ENCODE measurements around the gene NALCN. TPM values are rescaled to one million over a fixed set of nuclear protein-coding genes. Genes with fewer than 3 reads are reported as not detected.

Gene NALCN
- total and polyA plus RNA-seq, 2 donors, result 0.28 to 0.48 TPM

DNA sequence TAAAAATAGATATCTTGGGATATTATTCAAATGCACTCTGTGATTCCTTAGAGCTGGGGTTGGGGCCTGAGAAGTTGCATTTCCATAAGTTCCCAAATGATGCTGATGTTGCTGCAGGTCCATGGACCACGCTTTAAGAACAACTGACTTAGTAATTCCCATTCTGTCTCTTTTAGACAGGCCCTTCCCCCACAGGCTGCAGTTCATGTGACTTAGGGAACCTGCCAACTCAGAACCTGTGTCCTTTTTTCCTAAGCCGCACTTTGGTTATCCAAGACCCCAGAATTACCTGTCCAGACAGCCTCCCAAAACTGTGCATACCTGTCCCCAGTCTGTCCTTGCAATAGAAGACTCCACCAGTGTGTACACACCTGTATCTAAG, 34.4 kb upstream of the NALCN start:
- H3K36me3 ChIP-seq (ENCODE audit: control insufficient read depth in 2 of 2, insufficient read depth in 2 of 2, low read length in 1 of 2), result no peaks in the 10 kb centered on the region
- H3K27me3 ChIP-seq (ENCODE audit: control insufficient read depth in 2 of 2, insufficient read depth in 1 of 2, low read length in 1 of 2), result peaks cover 0 to 16% of the 10 kb centered on the region in 2 donors
- 86% methylated on average over 2 of the region's 2 CpGs for WGBS
- no peaks in the 10 kb centered on the region for H3K4me1 ChIP-seq (ENCODE audit: control insufficient read depth in 2 of 2, insufficient read depth in 2 of 2, low read length in 2 of 2)
- DNase-seq (ENCODE audit: low read depth in 6 of 9, low spot score in 9 of 9), result no peak
- no peak overlapping the region for H3K27ac ChIP-seq (ENCODE audit: low read depth in 1 of 2, low read length in 1 of 2)
- no peaks in the 10 kb centered on the region for H3K9me3 ChIP-seq (ENCODE audit: control insufficient read depth in 2 of 2, insufficient read depth in 1 of 2, low read length in 1 of 2)
- H3K4me3 ChIP-seq (ENCODE audit: low read length in 2 of 2), result no peak overlapping the region

DNA sequence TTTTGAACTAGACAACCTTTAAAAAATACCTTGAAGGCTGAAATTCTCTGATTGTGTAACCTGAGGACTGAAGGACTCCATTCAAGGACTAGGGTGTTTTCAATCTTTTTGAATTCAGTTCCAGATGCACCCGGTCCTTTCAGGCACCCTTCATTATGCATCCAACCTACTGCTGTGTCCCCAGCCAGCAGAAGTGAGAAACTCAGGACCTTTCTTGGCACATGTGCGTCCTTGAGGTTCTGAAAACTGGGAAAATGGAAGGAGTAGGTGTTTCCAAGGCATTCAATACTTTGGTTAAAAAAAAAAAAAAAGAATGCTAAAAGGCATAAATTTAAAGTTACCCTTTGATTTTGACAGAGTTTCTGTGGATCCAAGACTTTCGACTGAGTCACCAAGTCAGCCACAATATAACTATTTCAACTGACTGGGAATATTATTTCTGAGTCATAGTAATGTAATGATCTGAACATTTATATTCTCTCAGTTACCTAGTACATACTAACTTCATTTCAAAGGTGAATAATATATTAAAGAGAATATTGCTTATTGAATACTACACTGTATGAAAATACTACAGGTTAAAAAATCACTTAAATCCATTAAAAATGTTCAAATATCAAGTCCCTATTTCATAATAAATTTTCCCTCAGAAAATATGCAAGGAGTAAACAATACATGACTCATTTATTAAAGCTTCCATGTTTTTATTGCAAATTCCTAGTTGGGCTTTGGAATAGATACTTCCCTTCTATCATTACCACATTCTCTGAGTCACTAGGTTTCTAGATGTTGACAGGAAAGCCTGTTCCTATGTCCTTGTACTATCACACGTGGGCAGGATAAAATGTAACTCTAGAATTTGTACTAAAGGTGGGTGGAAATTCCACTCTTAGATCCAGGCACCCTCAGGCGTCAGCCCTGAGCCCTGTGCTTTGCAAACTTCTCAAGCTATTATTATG, 33.8 kb upstream of the NALCN start:
- no peak for DNase-seq (ENCODE audit: low read depth in 6 of 9, low spot score in 9 of 9)
- 57% methylated on average over 5 of the region's 5 CpGs for WGBS
- Histone ChIP-seq H3K27ac (ENCODE audit: low read depth in 1 of 2, low read length in 1 of 2) (no peak overlapping the region), H3K27me3 (ENCODE audit: control insufficient read depth in 2 of 2, insufficient read depth in 1 of 2, low read length in 1 of 2) (peaks cover 0 to 16% of the 10 kb centered on the region in 2 donors), H3K9me3 (ENCODE audit: control insufficient read depth in 2 of 2, insufficient read depth in 1 of 2, low read length in 1 of 2) (no peaks in the 10 kb centered on the region), H3K36me3 (ENCODE audit: control insufficient read depth in 2 of 2, insufficient read depth in 2 of 2, low read length in 1 of 2) (no peaks in the 10 kb centered on the region), H3K4me1 (ENCODE audit: control insufficient read depth in 2 of 2, insufficient read depth in 2 of 2, low read length in 2 of 2) (no peaks in the 10 kb centered on the region), H3K4me3 (ENCODE audit: low read length in 2 of 2) (no peak overlapping the region)

DNA sequence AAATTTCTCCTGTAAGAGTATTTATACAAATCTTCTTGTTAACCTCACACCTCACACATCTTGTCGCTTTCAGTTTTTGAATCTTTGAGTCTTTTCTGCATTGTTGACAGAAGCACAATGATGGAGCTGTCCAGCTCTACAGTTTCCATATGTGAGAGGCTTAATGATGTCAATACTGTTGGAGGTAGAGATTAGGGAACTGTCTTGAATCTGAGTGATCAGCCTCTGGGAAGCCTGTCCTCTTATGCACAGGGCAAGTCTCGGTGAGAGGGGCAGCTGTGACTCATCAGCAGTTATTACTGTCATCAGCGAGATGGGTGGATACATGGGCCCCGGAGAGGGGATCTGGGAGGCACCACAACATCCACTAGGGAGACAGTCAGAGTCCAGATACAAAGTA, 31.5 kb upstream of the NALCN start:
- 89% methylated on average over 4 of the region's 4 CpGs for WGBS
- peaks cover 0 to 5% of the 10 kb centered on the region in 2 donors for H3K27me3 ChIP-seq (ENCODE audit: control insufficient read depth in 2 of 2, insufficient read depth in 1 of 2, low read length in 1 of 2)
- no peaks in the 10 kb centered on the region for H3K4me1 ChIP-seq (ENCODE audit: control insufficient read depth in 2 of 2, insufficient read depth in 2 of 2, low read length in 2 of 2)
- no peaks in the 10 kb centered on the region for H3K36me3 ChIP-seq (ENCODE audit: control insufficient read depth in 2 of 2, insufficient read depth in 2 of 2, low read length in 1 of 2)
- no peak overlapping the region for H3K27ac ChIP-seq (ENCODE audit: low read depth in 1 of 2, low read length in 1 of 2)
- H3K4me3 ChIP-seq (ENCODE audit: low read length in 2 of 2), result no peak overlapping the region
- no peak for DNase-seq (ENCODE audit: low read depth in 6 of 9, low spot score in 9 of 9)
- H3K9me3 ChIP-seq (ENCODE audit: control insufficient read depth in 2 of 2, insufficient read depth in 1 of 2, low read length in 1 of 2), result no peaks in the 10 kb centered on the region

DNA sequence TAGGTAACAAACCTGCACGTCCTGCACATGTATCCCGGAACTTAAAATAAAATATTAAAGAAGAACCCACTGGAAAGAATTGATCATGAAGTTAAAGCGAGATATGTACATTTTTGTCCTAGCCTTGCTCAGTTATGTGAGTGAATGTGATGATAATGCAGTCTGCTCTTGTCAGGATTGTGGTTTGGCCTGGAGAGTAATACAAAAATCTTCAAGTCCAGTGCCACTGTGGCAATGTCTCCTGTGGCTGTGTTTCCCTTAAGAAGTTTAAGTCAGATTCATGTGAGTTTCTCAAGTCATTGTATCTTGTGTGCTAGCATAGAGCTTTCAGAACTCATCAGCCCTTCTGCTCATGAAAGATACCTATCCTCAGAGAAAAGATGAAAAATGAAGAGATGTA, 18.2 kb upstream of the NALCN start:
- Histone ChIP-seq H3K4me1 (ENCODE audit: control insufficient read depth in 2 of 2, insufficient read depth in 2 of 2, low read length in 2 of 2) (no peaks in the 10 kb centered on the region), H3K27me3 (ENCODE audit: control insufficient read depth in 2 of 2, insufficient read depth in 1 of 2, low read length in 1 of 2) (no peaks in the 10 kb centered on the region), H3K4me3 (ENCODE audit: low read length in 2 of 2) (no peak overlapping the region), H3K36me3 (ENCODE audit: control insufficient read depth in 2 of 2, insufficient read depth in 2 of 2, low read length in 1 of 2) (no peaks in the 10 kb centered on the region), H3K27ac (ENCODE audit: low read depth in 1 of 2, low read length in 1 of 2) (no peak overlapping the region), H3K9me3 (ENCODE audit: control insufficient read depth in 2 of 2, insufficient read depth in 1 of 2, low read length in 1 of 2) (no peaks in the 10 kb centered on the region)
- whole genome bisulfite sequencing, result 92% methylated on average over 3 of the region's 3 CpGs
- no peak for DNase-seq (ENCODE audit: low read depth in 6 of 9, low spot score in 9 of 9)

DNA sequence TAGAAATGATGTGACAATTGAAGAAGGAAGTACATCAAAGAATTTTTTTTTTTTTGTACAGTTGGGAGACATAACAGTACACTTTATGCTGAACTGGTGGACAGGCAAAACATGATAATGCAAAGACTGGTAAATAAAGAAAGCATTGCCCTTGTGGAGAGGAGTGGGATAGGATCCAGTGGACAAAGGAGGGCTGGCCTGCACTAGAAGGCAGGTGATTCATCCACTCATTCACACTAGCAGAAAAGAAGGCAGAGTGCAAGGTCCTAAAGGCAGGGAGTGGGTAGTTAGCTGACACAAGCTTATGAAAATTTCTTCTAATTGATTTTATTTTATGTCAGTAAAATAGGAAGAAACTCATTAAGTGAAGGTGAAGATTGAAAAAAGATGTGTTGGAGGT, 17.6 kb upstream of the NALCN start:
- Histone ChIP-seq H3K4me1 (ENCODE audit: control insufficient read depth in 2 of 2, insufficient read depth in 2 of 2, low read length in 2 of 2) (no peaks in the 10 kb centered on the region), H3K36me3 (ENCODE audit: control insufficient read depth in 2 of 2, insufficient read depth in 2 of 2, low read length in 1 of 2) (no peaks in the 10 kb centered on the region), H3K27me3 (ENCODE audit: control insufficient read depth in 2 of 2, insufficient read depth in 1 of 2, low read length in 1 of 2) (no peaks in the 10 kb centered on the region), H3K4me3 (ENCODE audit: low read length in 2 of 2) (no peak overlapping the region), H3K9me3 (ENCODE audit: control insufficient read depth in 2 of 2, insufficient read depth in 1 of 2, low read length in 1 of 2) (no peaks in the 10 kb centered on the region), H3K27ac (ENCODE audit: low read depth in 1 of 2, low read length in 1 of 2) (no peak overlapping the region)
- no peak for DNase-seq (ENCODE audit: low read depth in 6 of 9, low spot score in 9 of 9)

DNA sequence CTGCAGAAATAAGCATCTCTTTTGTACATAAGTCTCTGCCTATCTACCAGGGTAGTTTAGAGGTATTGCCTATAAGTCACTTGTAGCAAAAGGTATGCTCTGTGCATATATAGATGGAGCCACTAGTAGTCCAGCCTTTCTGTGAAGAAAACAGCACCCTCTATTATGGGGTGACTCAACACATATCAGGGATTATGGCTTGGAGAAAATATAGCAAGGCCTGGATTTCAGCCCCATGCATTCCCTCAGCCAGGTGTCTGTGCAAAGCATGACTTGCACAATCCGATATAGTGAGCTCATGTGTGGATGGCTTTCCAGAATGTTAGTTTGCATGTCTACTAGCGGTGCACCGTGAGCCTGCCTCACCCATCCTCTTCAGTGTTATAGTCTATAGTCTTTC, 13.4 kb upstream of the NALCN start:
- Histone ChIP-seq H3K4me1 (ENCODE audit: control insufficient read depth in 2 of 2, insufficient read depth in 2 of 2, low read length in 2 of 2) (no peaks in the 10 kb centered on the region), H3K27me3 (ENCODE audit: control insufficient read depth in 2 of 2, insufficient read depth in 1 of 2, low read length in 1 of 2) (no peaks in the 10 kb centered on the region), H3K9me3 (ENCODE audit: control insufficient read depth in 2 of 2, insufficient read depth in 1 of 2, low read length in 1 of 2) (no peaks in the 10 kb centered on the region), H3K4me3 (ENCODE audit: low read length in 2 of 2) (no peak overlapping the region), H3K27ac (ENCODE audit: low read depth in 1 of 2, low read length in 1 of 2) (no peak overlapping the region), H3K36me3 (ENCODE audit: control insufficient read depth in 2 of 2, insufficient read depth in 2 of 2, low read length in 1 of 2) (no peaks in the 10 kb centered on the region)
- DNase-seq (ENCODE audit: low read depth in 6 of 9, low spot score in 9 of 9), result no peak
- 96% methylated on average over 3 of the region's 3 CpGs for WGBS

DNA sequence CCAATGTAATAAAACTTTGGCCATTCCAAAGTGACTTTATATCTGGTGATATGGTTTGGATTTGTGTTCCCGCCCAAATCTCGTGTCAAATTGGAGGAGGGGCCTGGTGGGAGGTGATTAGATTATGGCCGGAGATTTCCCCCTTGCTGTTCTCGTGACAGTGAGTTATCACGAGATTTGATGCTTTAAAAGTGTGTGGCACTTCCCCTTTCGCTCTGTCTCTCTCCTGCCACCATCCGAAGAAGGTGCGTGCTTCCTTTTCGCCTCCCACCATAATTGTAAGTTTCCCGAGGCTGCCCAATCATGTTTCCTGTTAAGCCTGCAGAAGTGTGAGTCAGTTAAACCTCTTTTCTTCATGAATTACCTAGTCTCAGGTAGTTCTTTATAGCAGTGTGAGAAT, 9.3 kb upstream of the NALCN start:
- no peak overlapping the region for H3K27ac ChIP-seq (ENCODE audit: low read depth in 1 of 2, low read length in 1 of 2)
- no peak for DNase-seq (ENCODE audit: low read depth in 6 of 9, low spot score in 9 of 9)
- H3K9me3 ChIP-seq (ENCODE audit: control insufficient read depth in 2 of 2, insufficient read depth in 1 of 2, low read length in 1 of 2), result no peaks in the 10 kb centered on the region
- H3K27me3 ChIP-seq (ENCODE audit: control insufficient read depth in 2 of 2, insufficient read depth in 1 of 2, low read length in 1 of 2), result no peaks in the 10 kb centered on the region
- WGBS, result 79% methylated on average over 10 of the region's 10 CpGs
- no peak overlapping the region for H3K4me3 ChIP-seq (ENCODE audit: low read length in 2 of 2)
- H3K36me3 ChIP-seq (ENCODE audit: control insufficient read depth in 2 of 2, insufficient read depth in 2 of 2, low read length in 1 of 2), result no peaks in the 10 kb centered on the region
- no peaks in the 10 kb centered on the region for H3K4me1 ChIP-seq (ENCODE audit: control insufficient read depth in 2 of 2, insufficient read depth in 2 of 2, low read length in 2 of 2)

DNA sequence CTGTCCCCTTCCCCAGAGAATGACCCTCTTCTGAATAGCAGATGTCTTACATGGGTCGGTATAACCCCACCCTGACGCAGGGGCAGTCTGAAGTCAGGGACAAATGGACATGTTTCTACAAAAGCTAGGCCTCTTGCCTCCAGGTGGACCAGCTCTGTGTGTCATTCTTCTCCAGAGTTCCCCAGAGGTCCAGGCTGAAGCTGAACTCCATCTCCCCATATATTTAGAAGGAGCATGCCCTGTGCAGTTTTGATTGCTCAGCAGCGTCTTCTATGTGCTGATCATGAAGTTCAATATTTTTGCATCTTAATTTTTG, 8.8 kb upstream of the NALCN start:
- 92% methylated on average over 3 of the region's 3 CpGs for WGBS
- DNase-seq (ENCODE audit: low read depth in 6 of 9, low spot score in 9 of 9), result no peak
- H3K9me3 ChIP-seq (ENCODE audit: control insufficient read depth in 2 of 2, insufficient read depth in 1 of 2, low read length in 1 of 2), result no peaks in the 10 kb centered on the region
- H3K27me3 ChIP-seq (ENCODE audit: control insufficient read depth in 2 of 2, insufficient read depth in 1 of 2, low read length in 1 of 2), result no peaks in the 10 kb centered on the region
- no peak overlapping the region for H3K27ac ChIP-seq (ENCODE audit: low read depth in 1 of 2, low read length in 1 of 2)
- no peak overlapping the region for H3K4me3 ChIP-seq (ENCODE audit: low read length in 2 of 2)
- H3K36me3 ChIP-seq (ENCODE audit: control insufficient read depth in 2 of 2, insufficient read depth in 2 of 2, low read length in 1 of 2), result no peaks in the 10 kb centered on the region
- no peaks in the 10 kb centered on the region for H3K4me1 ChIP-seq (ENCODE audit: control insufficient read depth in 2 of 2, insufficient read depth in 2 of 2, low read length in 2 of 2)

DNA sequence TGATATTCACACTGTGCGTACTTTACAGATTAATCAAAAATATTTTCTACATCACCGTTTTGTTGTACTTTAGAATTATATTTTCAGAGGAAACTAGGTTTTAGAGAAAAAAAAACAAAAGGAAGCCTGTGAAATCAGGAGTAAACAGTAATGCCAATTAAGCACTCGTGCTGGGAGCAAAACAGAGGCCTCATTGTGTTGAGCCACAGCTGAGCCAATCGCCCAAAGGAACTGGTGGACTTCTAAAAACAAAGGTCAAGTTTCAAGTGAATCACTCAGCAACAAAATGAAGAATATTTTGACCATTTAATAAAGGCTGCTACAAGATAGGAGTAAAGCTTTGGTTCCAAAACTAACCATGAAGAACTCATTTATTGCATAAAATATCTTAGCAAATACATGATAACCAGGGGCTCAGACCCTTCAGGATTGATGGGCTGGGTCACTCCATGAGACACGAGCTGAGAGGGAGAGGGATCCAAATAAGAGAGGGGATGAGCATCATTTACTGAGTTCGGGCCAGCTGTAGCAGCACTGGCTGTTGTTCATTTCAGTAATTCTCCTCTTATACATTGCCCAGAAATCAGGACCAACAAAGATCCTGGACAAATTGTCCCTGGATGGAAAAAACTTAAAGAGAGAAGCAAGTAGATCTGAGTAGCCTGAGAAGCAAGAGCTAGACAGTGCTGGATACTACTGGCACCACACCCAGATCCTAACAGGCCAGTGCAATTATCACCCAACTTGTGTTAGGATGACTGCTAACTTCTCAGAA, 8.3 kb upstream of the NALCN start:
- Histone ChIP-seq H3K4me1 (ENCODE audit: control insufficient read depth in 2 of 2, insufficient read depth in 2 of 2, low read length in 2 of 2) (no peaks in the 10 kb centered on the region), H3K36me3 (ENCODE audit: control insufficient read depth in 2 of 2, insufficient read depth in 2 of 2, low read length in 1 of 2) (no peaks in the 10 kb centered on the region), H3K27me3 (ENCODE audit: control insufficient read depth in 2 of 2, insufficient read depth in 1 of 2, low read length in 1 of 2) (no peaks in the 10 kb centered on the region), H3K9me3 (ENCODE audit: control insufficient read depth in 2 of 2, insufficient read depth in 1 of 2, low read length in 1 of 2) (no peaks in the 10 kb centered on the region), H3K27ac (ENCODE audit: low read depth in 1 of 2, low read length in 1 of 2) (no peak overlapping the region), H3K4me3 (ENCODE audit: low read length in 2 of 2) (no peak overlapping the region)
- WGBS, result 75% methylated on average over 6 of the region's 6 CpGs
- no peak for DNase-seq (ENCODE audit: low read depth in 6 of 9, low spot score in 9 of 9)

Data from thymus (tissue), 11 donors.